Fibroblast of skin of right biceps (primary cell): ENCODE results near the gene HES2.
A peak's percentile ranks its signal among the peaks of the same experiment; 100 is the strongest.
"Not testable (repeated sequence)": the region's sequence is repeated elsewhere in the genome, so short reads cannot be mapped to it uniquely, and the experiment has no call there.

Experiments
- DNase-seq: peaks from one replicate; pipeline ENCODE4 v3.0.0-alpha.2; 2013

HES2 gene

GRCh38 chr1:6384135-6384534 is 35.6 kb downstream of the HES2 start:
- no peak for DNase-seq

GRCh38 chr1:6380037-6380436 is 39.7 kb downstream of the HES2 start:
- no peak for DNase-seq

DNA sequence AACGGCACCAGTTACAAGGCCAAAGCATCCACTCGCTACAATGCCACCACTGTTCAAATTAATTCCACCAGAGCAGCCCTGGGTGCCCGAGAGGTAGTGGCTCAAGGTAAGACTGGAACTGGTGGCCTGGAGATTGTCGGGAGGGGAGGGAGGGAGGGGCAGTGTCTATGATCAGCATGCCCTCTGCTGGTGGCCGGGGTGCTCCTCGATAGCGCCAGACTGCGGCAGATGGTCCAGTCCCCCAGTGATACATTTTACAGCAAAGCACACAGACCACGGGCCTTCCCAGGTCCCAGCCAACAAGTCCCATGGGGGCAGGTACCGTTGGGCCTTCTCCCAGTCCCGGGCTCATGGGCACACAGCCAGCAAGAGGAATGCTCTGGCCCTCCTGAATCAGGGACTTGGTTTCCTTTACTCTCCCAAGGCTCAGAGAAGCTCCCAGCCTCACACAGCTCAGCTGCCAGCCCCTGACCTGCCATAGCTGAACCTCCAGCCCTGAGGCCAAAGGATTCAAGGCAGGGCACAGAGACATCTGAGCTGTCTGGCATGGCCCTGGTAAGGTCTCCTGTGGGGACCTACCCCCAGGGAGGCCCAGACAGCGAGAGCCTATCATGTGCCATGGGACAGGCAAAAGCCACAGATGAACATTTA is 41.5 kb downstream of the HES2 start:
- DNase-seq = no peak

- DNase-seq = no peak
Observed at GRCh38 chr1:6373961-6374720, 45.6 kb downstream of the HES2 start.

DNA sequence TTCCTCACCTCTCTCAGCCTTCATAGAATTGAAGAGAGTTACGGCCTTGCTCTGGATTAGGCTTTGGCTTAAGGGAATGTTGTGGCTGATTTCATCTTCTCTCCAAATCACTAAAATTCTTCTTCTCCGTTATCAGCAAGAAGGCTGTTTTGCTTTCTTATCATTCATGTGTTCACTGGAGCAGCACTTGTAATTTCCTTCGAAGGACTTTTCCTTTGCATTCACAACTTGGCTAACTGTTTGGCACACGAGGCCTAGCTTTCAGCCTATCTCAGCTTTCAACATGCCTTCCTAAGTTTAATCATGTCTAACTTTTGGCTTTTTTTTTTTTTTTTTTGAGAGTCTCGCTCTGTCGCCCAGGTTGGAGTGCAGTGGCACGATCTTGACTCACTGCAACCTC is 47.5 kb downstream of the HES2 start:
- DNase-seq = not testable (repeated sequence)

DNA sequence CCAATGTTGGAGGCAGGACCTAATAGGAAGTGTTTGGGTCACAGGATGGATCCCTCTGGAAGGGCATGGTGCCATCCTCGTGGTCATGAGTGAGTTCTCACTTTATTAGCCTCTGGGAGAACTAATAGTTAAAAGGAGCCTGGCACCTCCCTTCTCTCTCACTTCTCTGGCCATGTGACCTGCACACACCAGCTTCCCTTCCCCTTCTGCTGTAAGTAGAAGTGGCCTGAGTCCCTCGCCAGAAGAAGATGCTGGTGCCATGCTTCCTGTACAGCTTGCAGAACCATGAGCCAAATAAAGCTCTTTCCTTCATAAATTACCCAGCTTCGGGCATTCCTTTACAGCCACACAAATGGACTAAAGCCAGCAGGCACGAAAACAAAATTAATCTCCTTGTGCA is 49.7 kb downstream of the HES2 start:
- DNase-seq = no peak

DNA sequence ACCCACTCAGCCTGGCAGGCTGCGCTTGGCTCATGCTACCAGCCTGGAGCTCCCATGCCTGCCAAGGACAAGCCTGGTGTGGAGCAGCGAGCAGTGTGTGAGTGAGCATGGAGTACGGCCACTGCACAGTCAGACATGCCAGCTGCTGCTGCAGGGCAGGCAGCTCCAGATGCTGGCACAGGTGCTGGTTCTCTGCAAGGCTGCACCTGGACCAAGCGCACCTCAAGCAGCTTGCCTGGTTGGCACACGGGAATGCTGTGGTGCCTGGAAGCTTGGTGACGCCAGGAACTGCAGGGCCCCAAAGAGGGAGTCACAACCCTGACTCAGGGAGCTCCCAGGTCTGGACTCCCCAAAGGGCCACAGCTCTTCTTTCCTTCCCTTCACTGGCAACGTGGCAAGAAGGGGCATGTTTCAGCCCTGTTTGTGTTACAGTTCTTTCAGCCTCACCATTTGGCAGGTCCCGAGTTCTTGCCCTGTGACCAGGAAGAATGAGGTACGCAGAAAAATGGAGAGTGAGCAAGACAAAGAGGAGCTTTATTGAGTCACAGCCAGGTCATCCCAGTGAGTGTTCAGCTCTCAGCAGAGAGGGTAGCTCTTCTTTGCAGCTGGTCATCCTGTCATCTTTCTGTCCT is 52.2 kb downstream of the HES2 start:
- DNase-seq = no peak

GRCh38 chr1:6365047-6365446 is 54.7 kb downstream of the HES2 start:
- no peak for DNase-seq

- DNase-seq = peak; percentile 46
Observed at GRCh38 chr1:6363085-6363884, 56.4 kb downstream of the HES2 start.
